GM18909 (cell line): ENCODE measurements around the gene TNRC6A.

Source experiments
- ATAC-seq: cut with Tn5 transposase; IDR thresholded peaks from one replicate; pipeline ENCODE4 v1.9.1; 2021; ENCODE audit warnings: mild to moderate bottlenecking; ENCODE audit not compliant: unreplicated experiment, poor library complexity

TNRC6A gene

GRCh38 chr16:24858219-24859041 is 129.0 kb downstream of the TNRC6A start:
- no peak for ATAC-seq

GRCh38 chr16:24861461-24861860 is 132.0 kb downstream of the TNRC6A start:
- ATAC-seq: no peak

GRCh38 chr16:24863582-24864437 is 134.4 kb downstream of the TNRC6A start:
- no peak for ATAC-seq

- ATAC-seq: no peak
Measured at GRCh38 chr16:24869033-24869432, 139.6 kb downstream of the TNRC6A start.

GRCh38 chr16:24871891-24872290 is 142.4 kb downstream of the TNRC6A start:
- no peak for ATAC-seq

- no peak for ATAC-seq
Measured at GRCh38 chr16:24873028-24873427, 143.6 kb downstream of the TNRC6A start.

GRCh38 chr16:24875466-24875865 is 146.0 kb downstream of the TNRC6A start:
- ATAC-seq: no peak
